Neural progenitor cell (in vitro differentiated cells): Measurements from ENCODE around the gene RBM33.
A peak's percentile ranks its signal among the peaks of the same experiment; 100 is the strongest.

Experiments
- CTCF ChIP-seq: fragments of 200-600 bp; sonication (generic); IDR thresholded peaks from 2 replicates; pipeline ENCODE4 v1.5.1; 2017; ENCODE audit warnings: antibody characterized with exemption, mild to moderate bottlenecking
- EZH2 ChIP-seq: fragments of 200-600 bp; sonication (generic); IDR thresholded peaks from 2 replicates; pipeline ENCODE4 v1.6.1; 2017; ENCODE audit warnings: antibody characterized with exemption, mild to moderate bottlenecking, moderate library complexity
- EZH2phosphoT487 ChIP-seq: fragments of 200-600 bp; sonication (generic); IDR thresholded peaks from 2 replicates; pipeline ENCODE4 v1.6.1; 2017; ENCODE audit warnings: antibody characterized with exemption

GRCh38 chr7:155644178-155644970 is at the start of gene RBM33:
- no peak for TF ChIP-seq CTCF
- TF ChIP-seq EZH2 = peak; percentile 45
- no peak for TF ChIP-seq EZH2phosphoT487
